Measurements from ENCODE around the gene NRK. TPM values are rescaled to one million over a fixed set of nuclear protein-coding genes. Genes with fewer than 3 reads are reported as not detected.

NRK gene
- total RNA-seq, 6 donors from 2014 or later = under 0.01 to 0.54 (median 0.35) TPM

GRCh38 chrX:105876658-105877057 is 54.3 kb downstream of the NRK start:
- Histone ChIP-seq H3K9me3 (no peaks in the 10 kb centered on the region), H3K27me3 (no peaks in the 10 kb centered on the region), H3K36me3 (no peaks in the 10 kb centered on the region), H3K4me1 (no peaks in the 10 kb centered on the region), H3K27ac (no peak overlapping the region), H3K4me3 (no peak overlapping the region)
- TF ChIP-seq POLR2A (IDR thresholded peaks at IDR 0.05) (no peak), CTCF (IDR thresholded peaks at IDR 0.05) (no peak), EP300 (IDR thresholded peaks at IDR 0.05) (no peak), POLR2AphosphoS5 (IDR thresholded peaks at IDR 0.05) (no peak)
- 22 to 51% methylated on average over 3 of the region's 3 CpGs for WGBS, 2 donors
- DNase-seq (no peak), ATAC-seq (ENCODE audit: low FRiP score in 2 of 2) (no peak)

- no peak overlapping the region for H3K4me3 ChIP-seq
- H3K27me3 ChIP-seq = no peaks in the 10 kb centered on the region
- no peak overlapping the region for H3K27ac ChIP-seq
- no peak for TF ChIP-seq POLR2AphosphoS5 (IDR thresholded peaks at IDR 0.05)
- TF ChIP-seq CTCF (IDR thresholded peaks at IDR 0.05) = no peak
- TF ChIP-seq POLR2A (IDR thresholded peaks at IDR 0.05) = no peak
- TF ChIP-seq EP300 (IDR thresholded peaks at IDR 0.05) = no peak
- DNase-seq (no peak), ATAC-seq (ENCODE audit: low FRiP score in 2 of 2) (no peak)
- no peaks in the 10 kb centered on the region for H3K4me1 ChIP-seq
- no peaks in the 10 kb centered on the region for H3K36me3 ChIP-seq
- H3K9me3 ChIP-seq = no peaks in the 10 kb centered on the region
- 76 to 87% methylated on average over 3 of the region's 3 CpGs for WGBS, 2 donors
Observed at GRCh38 chrX:105880491-105880890, 58.2 kb downstream of the NRK start.

- Histone ChIP-seq H3K4me1 (no peaks in the 10 kb centered on the region), H3K4me3 (no peak overlapping the region), H3K27me3 (no peaks in the 10 kb centered on the region), H3K9me3 (no peaks in the 10 kb centered on the region), H3K36me3 (no peaks in the 10 kb centered on the region), H3K27ac (no peak overlapping the region)
- WGBS, 2 donors = 44% methylated on average over 3 of the region's 3 CpGs
- TF ChIP-seq EP300 (IDR thresholded peaks at IDR 0.05) (no peak), POLR2AphosphoS5 (IDR thresholded peaks at IDR 0.05) (no peak), POLR2A (IDR thresholded peaks at IDR 0.05) (no peak), CTCF (IDR thresholded peaks at IDR 0.05) (no peak)
- ATAC-seq (ENCODE audit: low FRiP score in 2 of 2) (no peak), DNase-seq (no peak)
Observed at GRCh38 chrX:105882581-105883275, 60.4 kb downstream of the NRK start.

GRCh38 chrX:105894721-105895120 is 72.4 kb downstream of the NRK start:
- TF ChIP-seq POLR2AphosphoS5 (IDR thresholded peaks at IDR 0.05) (no peak), EP300 (IDR thresholded peaks at IDR 0.05) (no peak), CTCF (IDR thresholded peaks at IDR 0.05) (no peak), POLR2A (IDR thresholded peaks at IDR 0.05) (no peak)
- no peaks in the 10 kb centered on the region for H3K9me3 ChIP-seq

GRCh38 chrX:105909576-105909975 is 87.2 kb downstream of the NRK start:
- Histone ChIP-seq H3K27ac (no peak overlapping the region), H3K27me3 (no peaks in the 10 kb centered on the region), H3K36me3 (no peaks in the 10 kb centered on the region), H3K4me1 (no peaks in the 10 kb centered on the region), H3K4me3 (no peak overlapping the region), H3K9me3 (no peaks in the 10 kb centered on the region)
- TF ChIP-seq EP300 (IDR thresholded peaks at IDR 0.05) = no peak
- TF ChIP-seq POLR2A (IDR thresholded peaks at IDR 0.05) = no peak
- no peak for ATAC-seq (ENCODE audit: low FRiP score in 2 of 2)
- DNase-seq = no peak
- 84 to 98% methylated on average over 6 to 8 of the region's 8 CpGs for WGBS, 2 donors

More at GRCh38 chrX:105894721-105895120, 72.4 kb downstream of the NRK start:
- Histone ChIP-seq H3K36me3 (no peaks in the 10 kb centered on the region), H3K4me3 (no peak overlapping the region), H3K27ac (no peak overlapping the region), H3K27me3 (no peaks in the 10 kb centered on the region), H3K4me1 (no peaks in the 10 kb centered on the region)
- DNase-seq = no peak
- no peak for ATAC-seq (ENCODE audit: low FRiP score in 2 of 2)
